WI38 (cell line): ENCODE measurements around the gene MEIS2.
A peak's percentile ranks its signal among the peaks of the same experiment; 100 is the strongest.

Source experiments
- H3K4me3 ChIP-seq: 2 replicates; pipeline ENCODE4 v1.5.1; 2011; ENCODE audit warnings: low read depth, mild to moderate bottlenecking, control low read depth, low read length
- TF ChIP-seq, protein P1 (sequence below): IDR thresholded peaks from 2 replicates; pipeline ENCODE4 v1.5.1; 2012; ENCODE audit warnings: low read depth, mild to moderate bottlenecking, control low read depth, low read length

The MEIS2 gene

DNA sequence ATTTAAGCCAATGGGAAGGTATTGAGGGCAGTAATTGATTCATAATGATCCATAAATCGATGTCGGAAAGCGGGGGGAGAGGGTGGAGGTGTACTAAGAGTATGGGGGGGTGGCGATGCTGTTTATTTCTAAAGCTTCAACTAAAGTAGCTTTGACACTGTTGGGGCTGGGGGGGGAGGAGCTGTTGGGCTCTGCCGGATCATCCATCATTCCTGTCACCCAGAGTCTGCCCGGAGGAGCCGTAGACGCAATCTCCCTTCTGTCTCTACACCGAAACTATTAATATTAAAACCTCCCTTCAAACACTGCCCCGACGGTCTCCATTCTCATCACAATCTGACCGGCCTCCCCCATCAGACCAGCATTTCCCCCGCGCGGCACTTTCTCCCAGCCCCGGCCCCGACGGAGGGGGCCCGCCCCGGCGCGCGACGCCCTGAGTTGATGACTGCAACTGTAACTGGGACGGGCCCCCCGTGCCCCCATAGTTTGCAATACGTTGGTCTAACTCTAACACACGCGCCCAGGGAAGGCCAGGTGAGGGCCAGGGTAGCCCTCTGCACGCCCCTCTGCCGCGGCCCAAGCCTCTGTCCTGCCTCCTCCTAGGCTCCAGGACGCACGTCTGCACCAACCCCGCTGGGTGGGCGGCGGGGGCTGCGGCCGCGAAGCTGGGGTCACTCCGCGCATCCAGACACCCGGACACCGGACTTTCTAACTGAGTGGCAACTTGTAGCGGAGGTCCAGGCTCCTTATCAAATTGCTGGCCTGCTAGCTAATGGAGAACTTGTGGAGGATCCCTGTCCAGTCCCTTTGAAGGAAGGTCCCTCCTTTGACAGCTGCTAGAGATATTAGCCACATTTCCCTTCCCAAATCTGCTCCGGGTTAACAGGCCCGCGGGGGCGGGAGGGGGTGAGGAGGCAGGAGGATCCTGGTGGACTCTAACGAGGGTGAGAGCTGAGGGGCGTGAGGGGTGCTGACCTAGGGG lies 212.0 kb downstream of the MEIS2 start:
- TF ChIP-seq, protein P1, sequence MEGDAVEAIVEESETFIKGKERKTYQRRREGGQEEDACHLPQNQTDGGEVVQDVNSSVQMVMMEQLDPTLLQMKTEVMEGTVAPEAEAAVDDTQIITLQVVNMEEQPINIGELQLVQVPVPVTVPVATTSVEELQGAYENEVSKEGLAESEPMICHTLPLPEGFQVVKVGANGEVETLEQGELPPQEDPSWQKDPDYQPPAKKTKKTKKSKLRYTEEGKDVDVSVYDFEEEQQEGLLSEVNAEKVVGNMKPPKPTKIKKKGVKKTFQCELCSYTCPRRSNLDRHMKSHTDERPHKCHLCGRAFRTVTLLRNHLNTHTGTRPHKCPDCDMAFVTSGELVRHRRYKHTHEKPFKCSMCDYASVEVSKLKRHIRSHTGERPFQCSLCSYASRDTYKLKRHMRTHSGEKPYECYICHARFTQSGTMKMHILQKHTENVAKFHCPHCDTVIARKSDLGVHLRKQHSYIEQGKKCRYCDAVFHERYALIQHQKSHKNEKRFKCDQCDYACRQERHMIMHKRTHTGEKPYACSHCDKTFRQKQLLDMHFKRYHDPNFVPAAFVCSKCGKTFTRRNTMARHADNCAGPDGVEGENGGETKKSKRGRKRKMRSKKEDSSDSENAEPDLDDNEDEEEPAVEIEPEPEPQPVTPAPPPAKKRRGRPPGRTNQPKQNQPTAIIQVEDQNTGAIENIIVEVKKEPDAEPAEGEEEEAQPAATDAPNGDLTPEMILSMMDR, result no peak
- peak overlapping the region; percentile 52; the same call in 1 of the 2 replicates for H3K4me3 ChIP-seq

DNA sequence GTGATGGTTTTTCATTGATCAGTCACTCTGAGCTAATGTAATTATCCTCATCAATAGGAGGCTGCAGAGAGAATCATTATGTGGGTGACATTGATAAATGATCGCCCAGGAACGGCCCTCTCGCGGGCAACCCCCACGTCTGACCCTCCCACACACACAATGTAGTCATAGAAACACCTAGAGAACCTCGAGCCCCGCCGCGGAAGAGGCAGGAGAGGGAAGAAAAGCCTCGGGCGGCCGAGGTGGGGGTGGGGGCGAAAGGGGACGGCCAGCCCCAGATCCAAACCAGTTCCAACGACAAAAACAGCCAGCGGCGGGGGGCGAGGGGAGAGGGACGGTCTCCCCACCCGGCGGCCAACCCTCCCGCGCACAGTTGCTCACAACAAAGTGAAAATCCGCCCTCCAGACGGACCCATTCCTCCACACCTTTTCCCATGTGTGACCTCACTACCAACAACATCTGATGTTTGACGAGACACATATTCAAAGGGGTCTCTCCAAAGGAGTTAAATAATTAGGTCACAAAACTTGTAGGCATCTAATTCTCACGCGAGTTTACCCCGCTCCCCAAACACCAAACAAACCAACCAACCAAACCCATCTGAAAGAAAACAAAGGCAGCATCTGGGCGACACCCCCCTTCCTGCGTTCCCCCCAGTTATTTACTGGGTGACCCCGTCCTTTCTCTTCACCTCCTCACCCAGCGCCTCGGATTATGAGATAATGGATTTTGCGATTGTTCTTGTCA lies 213.0 kb downstream of the MEIS2 start:
- H3K4me3 ChIP-seq, result peak overlapping the region; percentile 52
- TF ChIP-seq, protein P1, result no peak

DNA sequence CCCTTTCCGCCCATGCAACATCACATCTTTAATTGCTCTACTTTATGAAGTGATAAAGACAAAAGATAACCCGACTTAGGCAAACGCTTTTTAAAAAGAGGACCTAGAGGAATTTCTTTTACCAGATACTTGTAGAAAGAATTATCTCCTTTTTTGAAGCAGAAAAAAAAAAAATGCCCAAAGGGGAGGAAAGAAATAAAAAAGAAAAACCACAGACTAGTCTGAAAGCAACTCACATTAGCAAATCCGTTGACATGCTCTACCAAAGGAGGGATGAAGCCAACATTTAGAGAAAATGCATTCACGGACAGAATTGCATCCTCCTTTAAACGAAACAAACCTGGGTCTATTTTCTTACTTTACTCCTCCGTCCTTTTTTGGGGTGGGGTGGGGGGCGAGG lies 213.6 kb downstream of the MEIS2 start:
- H3K4me3 ChIP-seq, result no peak overlapping the region
- TF ChIP-seq, protein P1, result no peak

DNA sequence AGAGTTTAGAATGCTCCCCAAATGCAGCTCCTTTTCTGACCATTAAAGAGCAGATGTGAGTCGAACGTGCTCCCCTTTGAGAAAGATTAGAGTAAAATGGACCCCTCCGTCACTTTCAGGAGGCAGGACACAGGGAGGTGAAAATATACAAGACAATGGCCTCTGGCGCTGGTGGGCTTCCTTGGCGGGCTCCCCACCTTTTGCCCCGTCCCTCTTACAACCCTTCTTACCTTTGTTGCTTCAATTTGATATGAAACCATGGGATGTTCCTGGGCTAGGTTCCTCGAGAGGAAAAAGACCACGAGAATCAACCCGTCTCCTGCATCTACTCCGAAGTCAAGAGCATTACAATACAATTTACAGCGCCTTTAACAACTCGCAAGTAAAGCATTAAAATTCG lies 214.2 kb downstream of the MEIS2 start:
- TF ChIP-seq, protein P1, result no peak
- no peak overlapping the region for H3K4me3 ChIP-seq

DNA sequence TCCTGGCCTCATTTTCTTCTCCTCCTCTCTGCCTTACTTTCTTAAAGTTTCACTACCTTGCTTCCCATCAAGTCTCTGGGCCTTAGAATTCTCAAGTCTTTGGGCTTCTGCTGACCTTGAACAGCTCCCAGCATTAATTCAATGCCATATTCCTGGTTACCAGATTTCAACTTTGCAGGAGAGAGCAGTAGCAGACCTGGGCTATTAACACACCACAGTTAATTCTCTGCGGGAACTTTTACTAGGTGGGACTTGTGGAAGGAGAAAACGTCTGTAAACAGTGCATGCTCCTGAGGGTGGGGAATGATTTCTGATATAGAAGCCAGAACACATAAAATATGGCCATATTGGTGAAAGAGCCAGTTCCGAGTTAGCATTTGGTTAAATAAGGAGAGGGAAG lies 214.6 kb downstream of the MEIS2 start:
- H3K4me3 ChIP-seq, result no peak overlapping the region
- TF ChIP-seq, protein P1, result no peak

DNA sequence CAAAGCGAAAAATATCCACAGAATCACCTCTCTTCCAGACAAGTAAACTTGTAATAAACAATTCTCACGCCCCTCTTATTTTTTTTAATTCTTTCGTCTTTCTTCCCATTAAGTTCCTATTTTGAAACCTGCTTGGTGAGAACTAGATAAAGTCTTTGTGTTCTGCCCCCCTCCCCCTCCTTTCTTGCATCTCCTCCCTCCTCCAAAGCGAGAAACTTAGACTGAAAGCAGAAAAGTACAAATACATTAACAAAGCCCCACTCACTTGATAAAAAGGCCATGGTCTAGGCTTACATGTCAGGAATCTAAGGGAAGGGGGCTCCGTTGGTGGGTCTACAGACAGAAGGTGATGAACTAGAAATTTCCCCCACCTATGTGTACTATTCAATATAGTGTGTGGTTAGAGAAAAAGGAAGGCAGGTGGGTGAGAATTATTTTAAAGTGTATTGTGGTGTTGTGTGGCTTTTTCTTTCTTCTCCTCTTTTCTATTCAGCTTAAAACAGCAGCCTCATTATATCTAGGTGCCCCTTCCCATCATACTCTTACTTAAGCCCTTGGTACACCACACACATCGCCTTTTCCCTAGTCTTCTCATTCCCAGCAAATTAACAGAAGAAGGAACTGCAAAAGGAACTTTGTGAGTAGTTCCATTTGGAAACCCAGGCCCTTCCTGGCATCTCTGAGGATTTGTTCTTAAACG lies 215.3 kb downstream of the MEIS2 start:
- TF ChIP-seq, protein P1, result no peak

More for the DNA sequence above, 215.3 kb downstream of the MEIS2 start:
- H3K4me3 ChIP-seq, result no peak overlapping the region
